WTC11 (cell line): Measurements from ENCODE around the gene THAP3. TPM values are rescaled to one million over a fixed set of nuclear protein-coding genes. Genes with fewer than 3 reads are reported as not detected.
A peak's percentile ranks its signal among the peaks of the same experiment; 100 is the strongest.

Experiments used
- ARID4B ChIP-seq: sonication (generic); formaldehyde crosslinking; IDR thresholded peaks from 2 replicates; pipeline ENCODE4 v1.8.0; 2023; ENCODE audit warnings: missing genetic modification reagents, mild to moderate bottlenecking, borderline replicate concordance
- ATF3 ChIP-seq: sonication (generic); formaldehyde crosslinking; conservative IDR thresholded peaks from 2 replicates; pipeline ENCODE4 v1.8.1; 2022; ENCODE audit warnings: mild to moderate bottlenecking, missing genetic modification reagents
- CTCF ChIP-seq: fragments of 200-600 bp; IDR thresholded peaks from 2 replicates; pipeline ENCODE4 v1.8.0; 2022; ENCODE audit warnings: antibody characterized with exemption
- E2F4 ChIP-seq: sonication (generic); formaldehyde crosslinking; IDR thresholded peaks from 2 replicates; pipeline ENCODE4 v1.8.1; 2022; ENCODE audit warnings: low read depth, mild to moderate bottlenecking, moderate library complexity, missing genetic modification reagents, borderline replicate concordance
- ESRRA ChIP-seq: sonication (generic); formaldehyde crosslinking; IDR thresholded peaks from 2 replicates; pipeline ENCODE4 v1.8.1; 2022; ENCODE audit warnings: mild to moderate bottlenecking, missing genetic modification reagents, borderline replicate concordance
- GABPB1 ChIP-seq: sonication (generic); formaldehyde crosslinking; IDR thresholded peaks from 2 replicates; pipeline ENCODE4 v1.8.1; 2023; ENCODE audit warnings: mild to moderate bottlenecking, missing genetic modification reagents
- IRF2 ChIP-seq: sonication (generic); formaldehyde crosslinking; IDR thresholded peaks from 2 replicates; pipeline ENCODE4 v1.8.0; 2022; ENCODE audit warnings: low read depth, missing genetic modification reagents, borderline replicate concordance
- MYBL2 ChIP-seq: sonication (generic); formaldehyde crosslinking; IDR thresholded peaks from 2 replicates; pipeline ENCODE4 v1.8.1; 2023; ENCODE audit warnings: mild to moderate bottlenecking, moderate library complexity, missing genetic modification reagents
- NFE2L1 ChIP-seq: sonication (generic); formaldehyde crosslinking; IDR thresholded peaks from 2 replicates; pipeline ENCODE4 v1.8.1; 2023; ENCODE audit warnings: missing genetic modification reagents
- TCF7 ChIP-seq: sonication (generic); formaldehyde crosslinking; IDR thresholded peaks from 2 replicates; pipeline ENCODE4 v1.8.0; 2022; ENCODE audit warnings: mild to moderate bottlenecking, low read depth, missing genetic modification reagents, moderate library complexity
- USF1 ChIP-seq: sonication (generic); formaldehyde crosslinking; IDR thresholded peaks from 2 replicates; pipeline ENCODE4 v1.8.0; 2022; ENCODE audit warnings: mild to moderate bottlenecking, missing genetic modification reagents
- ZNF121 ChIP-seq: sonication (generic); formaldehyde crosslinking; IDR thresholded peaks from 2 replicates; pipeline ENCODE4 v1.8.0; 2023; ENCODE audit warnings: missing genetic modification reagents
- ZNF281 ChIP-seq: sonication (generic); formaldehyde crosslinking; IDR thresholded peaks from 2 replicates; pipeline ENCODE4 v1.8.0; 2023; ENCODE audit warnings: mild to moderate bottlenecking, missing genetic modification reagents
- total RNA-seq: library from RNA; stranded (reverse); gene quantifications from 3 replicates; pipeline ENCODE4 v1.2.3, GENCODE V29; 2021
- TF ChIP-seq, protein P1 (sequence below): sonication (generic); formaldehyde crosslinking; IDR thresholded peaks from 2 replicates; pipeline ENCODE4 v1.8.1; 2023; ENCODE audit warnings: mild to moderate bottlenecking, moderate library complexity, missing genetic modification reagents
- TF ChIP-seq, protein P2 (sequence below): sonication (generic); formaldehyde crosslinking; IDR thresholded peaks from 2 replicates; pipeline ENCODE4 v1.8.1; 2023; ENCODE audit warnings: mild to moderate bottlenecking, missing genetic modification reagents
- TF ChIP-seq, protein P3 (sequence below): sonication (generic); formaldehyde crosslinking; IDR thresholded peaks from 2 replicates; pipeline ENCODE4 v1.8.0; 2023; ENCODE audit warnings: missing genetic modification reagents
- TF ChIP-seq, protein P4 (sequence below): sonication (generic); formaldehyde crosslinking; IDR thresholded peaks from 2 replicates; pipeline ENCODE4 v1.8.0; 2022; ENCODE audit warnings: mild to moderate bottlenecking, missing genetic modification reagents
- TF ChIP-seq, protein P5 (sequence below): sonication (generic); formaldehyde crosslinking; IDR thresholded peaks from 2 replicates; pipeline ENCODE4 v1.8.0; 2022; ENCODE audit warnings: mild to moderate bottlenecking, missing genetic modification reagents

THAP3 gene
- total RNA-seq, 1 experiment from 2014 or later, result 14.8 TPM

GRCh38 chr1:6601923-6602668 is 22.6 kb upstream of the THAP3 start (continued):
- TF ChIP-seq, protein P1, sequence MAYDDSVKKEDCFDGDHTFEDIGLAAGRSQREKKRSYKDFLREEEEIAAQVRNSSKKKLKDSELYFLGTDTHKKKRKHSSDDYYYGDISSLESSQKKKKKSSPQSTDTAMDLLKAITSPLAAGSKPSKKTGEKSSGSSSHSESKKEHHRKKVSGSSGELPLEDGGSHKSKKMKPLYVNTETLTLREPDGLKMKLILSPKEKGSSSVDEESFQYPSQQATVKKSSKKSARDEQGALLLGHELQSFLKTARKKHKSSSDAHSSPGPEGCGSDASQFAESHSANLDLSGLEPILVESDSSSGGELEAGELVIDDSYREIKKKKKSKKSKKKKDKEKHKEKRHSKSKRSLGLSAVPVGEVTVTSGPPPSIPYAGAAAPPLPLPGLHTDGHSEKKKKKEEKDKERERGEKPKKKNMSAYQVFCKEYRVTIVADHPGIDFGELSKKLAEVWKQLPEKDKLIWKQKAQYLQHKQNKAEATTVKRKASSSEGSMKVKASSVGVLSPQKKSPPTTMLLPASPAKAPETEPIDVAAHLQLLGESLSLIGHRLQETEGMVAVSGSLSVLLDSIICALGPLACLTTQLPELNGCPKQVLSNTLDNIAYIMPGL (CRISPR knock-in tag), result 0 out of 2 replicates have a peak, but pooled peaks have one; percentile 42
- TF ChIP-seq TCF7 (CRISPR knock-in tag) (peak; percentile 44), NFE2L1 (0 out of 2 replicates have a peak, but pooled peaks have one; percentile 52), ARID4B (CRISPR knock-in tag) (peak; percentile 91), ZNF121 (CRISPR knock-in tag) (peak; percentile 81; the same call in 1 of the 2 replicates), MYBL2 (CRISPR knock-in tag) (0 out of 2 replicates have a peak, but pooled peaks have one; percentile 20), USF1 (CRISPR knock-in tag) (peak; percentile 32; the same call in 1 of the 2 replicates), ESRRA (peak; percentile 16; the same call in 1 of the 2 replicates), E2F4 (CRISPR knock-in tag) (peak; percentile 70), ATF3 (0 out of 2 replicates have a peak, but pooled peaks have one; percentile 64), GABPB1 (CRISPR knock-in tag) (no peak), CTCF (no peak), IRF2 (CRISPR knock-in tag) (0 out of 2 replicates have a peak, but pooled peaks have one; percentile 2), ZNF281 (no peak)
- TF ChIP-seq, protein P2, sequence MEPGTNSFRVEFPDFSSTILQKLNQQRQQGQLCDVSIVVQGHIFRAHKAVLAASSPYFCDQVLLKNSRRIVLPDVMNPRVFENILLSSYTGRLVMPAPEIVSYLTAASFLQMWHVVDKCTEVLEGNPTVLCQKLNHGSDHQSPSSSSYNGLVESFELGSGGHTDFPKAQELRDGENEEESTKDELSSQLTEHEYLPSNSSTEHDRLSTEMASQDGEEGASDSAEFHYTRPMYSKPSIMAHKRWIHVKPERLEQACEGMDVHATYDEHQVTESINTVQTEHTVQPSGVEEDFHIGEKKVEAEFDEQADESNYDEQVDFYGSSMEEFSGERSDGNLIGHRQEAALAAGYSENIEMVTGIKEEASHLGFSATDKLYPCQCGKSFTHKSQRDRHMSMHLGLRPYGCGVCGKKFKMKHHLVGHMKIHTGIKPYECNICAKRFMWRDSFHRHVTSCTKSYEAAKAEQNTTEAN (CRISPR knock-in tag), result no peak
- TF ChIP-seq, protein P3, sequence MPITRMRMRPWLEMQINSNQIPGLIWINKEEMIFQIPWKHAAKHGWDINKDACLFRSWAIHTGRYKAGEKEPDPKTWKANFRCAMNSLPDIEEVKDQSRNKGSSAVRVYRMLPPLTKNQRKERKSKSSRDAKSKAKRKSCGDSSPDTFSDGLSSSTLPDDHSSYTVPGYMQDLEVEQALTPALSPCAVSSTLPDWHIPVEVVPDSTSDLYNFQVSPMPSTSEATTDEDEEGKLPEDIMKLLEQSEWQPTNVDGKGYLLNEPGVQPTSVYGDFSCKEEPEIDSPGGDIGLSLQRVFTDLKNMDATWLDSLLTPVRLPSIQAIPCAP (CRISPR knock-in tag), result peak; percentile 81
- TF ChIP-seq, protein P4, sequence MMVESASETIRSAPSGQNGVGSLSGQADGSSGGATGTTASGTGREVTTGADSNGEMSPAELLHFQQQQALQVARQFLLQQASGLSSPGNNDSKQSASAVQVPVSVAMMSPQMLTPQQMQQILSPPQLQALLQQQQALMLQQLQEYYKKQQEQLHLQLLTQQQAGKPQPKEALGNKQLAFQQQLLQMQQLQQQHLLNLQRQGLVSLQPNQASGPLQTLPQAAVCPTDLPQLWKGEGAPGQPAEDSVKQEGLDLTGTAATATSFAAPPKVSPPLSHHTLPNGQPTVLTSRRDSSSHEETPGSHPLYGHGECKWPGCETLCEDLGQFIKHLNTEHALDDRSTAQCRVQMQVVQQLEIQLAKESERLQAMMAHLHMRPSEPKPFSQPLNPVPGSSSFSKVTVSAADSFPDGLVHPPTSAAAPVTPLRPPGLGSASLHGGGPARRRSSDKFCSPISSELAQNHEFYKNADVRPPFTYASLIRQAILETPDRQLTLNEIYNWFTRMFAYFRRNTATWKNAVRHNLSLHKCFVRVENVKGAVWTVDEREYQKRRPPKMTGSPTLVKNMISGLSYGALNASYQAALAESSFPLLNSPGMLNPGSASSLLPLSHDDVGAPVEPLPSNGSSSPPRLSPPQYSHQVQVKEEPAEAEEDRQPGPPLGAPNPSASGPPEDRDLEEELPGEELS (CRISPR knock-in tag), result peak; percentile 84; the same call in 1 of the 2 replicates
- TF ChIP-seq, protein P5, sequence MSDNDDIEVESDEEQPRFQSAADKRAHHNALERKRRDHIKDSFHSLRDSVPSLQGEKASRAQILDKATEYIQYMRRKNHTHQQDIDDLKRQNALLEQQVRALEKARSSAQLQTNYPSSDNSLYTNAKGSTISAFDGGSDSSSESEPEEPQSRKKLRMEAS (CRISPR knock-in tag), result peak; percentile 78; the same call in 1 of the 2 replicates
